ENCODE results near the gene ARSB.
A peak's percentile ranks its signal among the peaks of the same experiment; 100 is the strongest.
"Not testable (repeated sequence)": the region's sequence is repeated elsewhere in the genome, so short reads cannot be mapped to it uniquely, and the experiment has no call there.

The ARSB gene

DNA sequence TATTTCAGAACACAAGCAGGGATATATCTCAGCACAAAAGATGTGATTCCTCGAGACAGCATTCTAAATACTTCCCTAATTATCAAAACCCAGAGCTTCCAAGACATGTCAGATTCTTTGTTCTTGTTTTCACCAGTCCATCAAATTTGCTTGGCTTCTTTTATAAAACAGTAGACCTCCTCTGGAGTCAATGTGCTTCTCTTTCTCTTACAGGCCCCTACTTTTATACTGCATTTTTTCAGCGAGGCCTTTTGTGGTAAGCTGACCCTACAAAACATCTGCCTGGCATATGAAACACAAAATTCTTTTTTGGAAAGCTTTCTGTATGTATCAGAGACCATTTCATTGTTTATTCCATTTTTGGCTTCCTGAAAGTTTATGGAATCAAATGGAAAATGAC lies 81.8 kb downstream of the ARSB start:
- no peak for DNase-seq (ENCODE audit: low spot score)

DNA sequence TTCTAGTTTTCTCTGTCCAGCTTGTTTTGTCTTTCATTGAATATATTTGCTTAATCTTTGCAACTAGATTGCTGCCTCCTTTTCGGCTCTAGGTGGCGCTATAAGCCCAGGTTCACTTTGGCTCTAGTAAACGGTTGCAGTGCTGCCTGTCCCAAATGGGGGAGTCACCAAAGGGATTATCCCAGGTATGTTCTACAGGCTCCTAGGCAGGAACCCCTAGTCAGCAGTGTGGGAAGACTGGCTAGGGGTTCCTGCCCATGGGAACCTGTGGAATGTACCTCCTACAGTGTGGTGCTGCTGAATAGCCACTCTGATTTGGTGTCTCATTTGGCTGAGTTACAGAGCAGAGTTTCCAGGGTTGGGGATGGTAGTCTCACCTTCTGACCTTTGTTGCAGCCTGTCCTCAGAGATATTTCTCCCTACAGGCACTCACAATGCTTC lies 85.2 kb downstream of the ARSB start:
- DNase-seq (ENCODE audit: low spot score) = peak; percentile 67

DNA sequence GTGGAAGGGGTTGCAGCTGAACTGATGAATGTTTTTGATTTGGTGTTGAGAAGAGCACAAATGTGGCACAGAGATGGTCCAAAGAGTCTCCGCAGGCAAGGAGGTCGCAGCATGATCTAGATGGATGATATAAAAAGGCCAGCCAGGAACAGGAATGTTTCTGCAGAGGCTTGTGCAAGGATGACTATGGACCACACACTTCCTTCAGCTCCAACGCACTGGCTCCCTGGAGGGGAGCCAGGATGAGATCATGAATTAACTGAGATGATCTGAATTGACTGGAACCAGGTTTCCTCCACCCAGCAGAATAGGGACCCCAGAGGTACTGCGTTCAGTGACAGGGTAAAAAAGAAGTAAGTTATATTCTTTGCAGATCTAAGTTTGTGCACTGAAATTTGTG lies 89.0 kb downstream of the ARSB start:
- no peak for DNase-seq (ENCODE audit: low spot score)

DNA sequence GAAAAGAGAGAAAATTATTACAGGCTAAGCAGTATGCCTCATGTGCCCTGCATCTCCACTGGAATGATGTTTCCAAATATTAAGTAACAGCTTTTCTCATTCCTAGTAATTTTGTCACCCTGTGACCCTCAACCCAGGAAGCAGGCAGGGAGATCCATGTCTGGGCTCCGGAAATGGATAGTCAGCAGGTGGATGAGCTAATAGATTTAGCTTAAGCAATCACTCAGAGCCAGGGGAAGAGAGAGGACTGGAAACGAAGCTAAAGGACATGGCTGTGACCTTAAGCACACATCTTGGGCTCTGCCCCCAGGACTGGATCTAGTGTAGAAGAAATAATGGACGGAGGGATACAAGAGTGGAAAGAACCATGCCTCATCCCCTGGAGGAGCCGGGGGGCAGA lies 89.5 kb downstream of the ARSB start:
- no peak for DNase-seq (ENCODE audit: low spot score)

DNA sequence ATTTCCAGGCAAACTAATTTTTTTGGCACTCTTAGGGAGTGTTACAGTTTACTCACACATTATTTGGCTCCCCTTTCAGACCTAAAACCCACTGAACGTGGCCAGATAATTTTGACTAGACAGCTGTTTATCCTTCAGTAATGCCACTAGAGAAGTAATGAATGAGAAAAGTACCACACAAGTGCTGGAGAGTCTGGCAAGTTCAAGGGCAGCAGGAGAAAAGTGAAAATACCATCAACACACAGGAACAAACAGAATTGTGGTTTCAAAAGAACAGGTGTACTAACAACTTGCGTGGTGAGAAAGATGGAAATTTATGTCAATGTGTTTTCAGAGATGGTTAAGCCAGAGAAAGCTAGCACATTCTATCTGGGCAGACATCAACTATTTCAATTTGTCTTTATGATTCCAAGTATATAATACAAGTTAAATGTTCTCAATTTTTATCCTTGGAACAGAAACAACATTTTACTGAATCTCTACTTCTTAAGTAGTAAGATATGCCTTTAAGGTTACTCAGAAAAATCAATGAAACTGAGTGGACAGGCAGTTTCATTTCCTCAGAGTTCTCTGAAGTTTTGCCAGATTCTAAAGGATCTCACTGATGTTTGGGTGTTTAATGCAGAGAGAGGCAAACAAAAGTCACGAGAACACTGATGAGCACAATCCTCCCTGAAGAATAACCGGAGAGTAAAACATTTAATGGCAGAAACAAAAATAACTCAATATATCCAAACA lies 91.0 kb downstream of the ARSB start:
- no peak for DNase-seq (ENCODE audit: low spot score)

DNA sequence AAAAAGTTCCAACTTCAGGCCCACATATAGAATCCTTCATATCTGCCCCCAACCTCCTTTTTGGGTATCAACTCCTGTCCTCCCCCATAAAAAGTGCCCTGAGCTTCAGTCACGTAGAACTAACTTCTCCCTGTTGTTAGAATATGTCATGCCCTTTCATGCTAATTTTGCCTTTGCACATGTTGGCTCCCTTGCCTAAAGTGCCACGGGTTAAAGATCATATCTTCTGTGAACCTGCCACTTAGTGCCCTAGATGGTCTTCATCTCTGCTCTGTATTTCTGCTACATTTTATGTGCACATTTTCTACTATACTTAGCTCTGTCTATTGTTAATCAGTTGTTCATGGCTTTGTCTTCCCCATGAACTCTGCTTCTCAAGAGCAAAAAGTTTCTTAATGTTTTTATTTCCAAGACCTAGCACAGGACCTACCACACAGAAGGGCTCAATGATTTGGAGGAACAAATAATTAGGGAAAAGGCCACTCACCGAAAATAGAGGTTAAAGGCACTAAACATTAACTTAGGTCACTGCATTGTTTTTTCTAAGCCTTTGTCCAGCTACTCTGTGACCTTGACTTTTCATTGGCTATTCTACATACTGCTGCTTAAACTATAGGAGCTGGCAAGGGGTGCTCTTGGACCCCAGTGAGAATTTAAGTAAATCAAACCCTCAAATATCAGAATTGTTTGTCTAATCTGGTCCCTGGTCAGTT lies 94.3 kb downstream of the ARSB start:
- DNase-seq (ENCODE audit: low spot score) = no peak

DNA sequence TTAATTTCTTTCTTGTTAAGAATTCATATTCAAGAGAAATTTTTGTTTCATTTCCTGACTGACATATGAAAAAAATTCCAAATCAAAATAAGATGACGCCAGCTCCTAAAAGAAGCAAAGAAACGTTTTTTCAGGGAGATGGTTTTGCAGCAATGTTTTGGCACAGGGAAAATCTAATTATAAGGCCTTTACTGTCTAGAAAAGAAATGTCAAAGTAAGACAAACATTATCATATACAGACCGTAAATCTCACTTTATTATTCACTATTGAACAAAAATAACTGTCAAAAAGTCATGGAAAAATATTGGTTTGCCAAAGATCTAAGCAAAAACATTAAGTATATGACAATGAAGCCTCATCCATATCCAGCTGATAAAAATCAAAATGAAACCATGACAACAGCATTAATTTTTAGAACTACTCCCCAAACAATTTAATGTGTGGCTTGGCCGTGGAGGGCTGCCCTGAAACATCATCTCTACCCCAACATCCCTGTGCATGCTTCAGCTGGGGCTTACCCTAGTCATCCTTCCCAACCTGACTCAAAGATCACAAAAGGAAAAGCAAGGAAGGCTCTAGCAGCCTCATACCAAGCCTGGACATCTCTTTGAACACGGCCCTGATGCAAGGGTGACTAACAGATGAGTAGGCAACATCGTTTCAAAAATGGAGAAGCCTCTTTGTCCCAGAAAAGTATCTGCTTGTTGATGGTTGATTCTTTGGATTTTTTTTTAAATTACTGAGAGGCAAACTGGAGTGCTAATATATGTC lies 95.6 kb downstream of the ARSB start:
- DNase-seq (ENCODE audit: low spot score) = no peak

DNA sequence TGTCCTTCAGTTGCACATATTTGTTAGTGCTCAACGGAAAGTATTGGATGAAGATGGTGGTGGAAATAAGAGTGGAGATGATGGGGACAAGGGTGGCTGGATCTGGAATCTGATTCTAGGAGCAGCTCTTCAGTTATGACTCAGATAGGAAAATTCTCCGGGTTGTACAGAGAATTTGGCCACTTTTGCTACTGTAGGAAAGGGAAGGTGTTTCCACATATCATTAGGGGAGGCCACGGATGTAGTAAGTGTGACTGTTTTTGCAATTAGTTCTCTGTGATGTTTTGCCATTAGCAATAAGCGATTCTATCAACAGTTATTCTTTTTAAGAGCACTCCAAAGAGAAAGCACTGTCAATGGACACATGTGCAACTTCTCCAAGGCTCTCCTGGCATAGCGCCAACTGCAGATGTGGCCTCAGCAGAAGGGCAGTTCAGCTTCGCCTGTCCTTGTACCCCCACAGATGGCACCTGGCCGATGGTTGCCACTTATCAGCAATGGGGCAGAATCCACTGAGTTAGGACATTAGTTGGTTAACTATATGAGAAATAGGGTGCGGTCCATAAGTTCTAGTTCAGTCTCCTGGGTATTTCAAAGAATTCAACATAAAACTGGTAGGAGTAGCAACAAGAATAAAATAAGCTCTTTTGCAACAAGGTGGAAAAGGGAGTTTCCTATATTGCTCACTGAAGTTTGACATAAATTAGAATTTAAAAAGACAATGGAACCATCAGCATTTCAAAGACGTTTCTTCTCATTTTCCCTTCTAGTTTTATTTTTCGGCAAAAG lies 96.3 kb downstream of the ARSB start:
- peak; percentile 36 for DNase-seq (ENCODE audit: low spot score)

DNA sequence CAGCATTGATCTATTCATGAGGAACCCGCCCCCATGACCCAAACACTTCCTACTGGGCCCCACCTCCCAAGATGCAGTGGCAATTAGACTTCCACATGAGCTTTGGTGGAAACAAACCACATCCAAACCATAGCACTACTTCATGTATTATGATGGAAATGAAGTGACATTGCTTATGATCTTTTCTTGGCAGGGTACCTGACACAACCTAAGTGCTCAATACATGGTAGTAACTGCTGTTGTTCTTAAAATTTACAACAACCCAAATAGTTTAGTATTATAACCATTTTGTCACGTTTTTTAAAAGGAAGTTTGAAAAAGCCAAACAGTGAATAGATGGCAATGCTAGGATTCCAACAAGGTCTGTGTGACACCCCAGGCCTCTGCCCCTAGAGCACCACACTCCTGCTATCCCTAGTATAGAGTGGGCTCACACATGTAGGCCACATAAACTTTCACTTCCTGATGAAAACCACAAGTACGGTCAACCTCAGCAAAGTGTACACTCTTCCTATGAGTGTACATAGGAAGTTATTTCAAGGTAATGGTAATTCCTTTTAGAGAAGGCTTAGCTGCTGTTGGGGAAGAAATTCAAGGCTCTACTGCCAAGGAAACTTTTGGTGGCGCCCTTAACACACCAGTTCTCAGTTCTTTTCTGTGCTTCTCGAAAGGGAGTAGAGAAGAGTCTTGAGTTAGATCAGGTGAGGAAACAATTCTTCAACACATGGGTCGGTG lies 97.6 kb downstream of the ARSB start:
- DNase-seq (ENCODE audit: low spot score) = peak; percentile 47

DNA sequence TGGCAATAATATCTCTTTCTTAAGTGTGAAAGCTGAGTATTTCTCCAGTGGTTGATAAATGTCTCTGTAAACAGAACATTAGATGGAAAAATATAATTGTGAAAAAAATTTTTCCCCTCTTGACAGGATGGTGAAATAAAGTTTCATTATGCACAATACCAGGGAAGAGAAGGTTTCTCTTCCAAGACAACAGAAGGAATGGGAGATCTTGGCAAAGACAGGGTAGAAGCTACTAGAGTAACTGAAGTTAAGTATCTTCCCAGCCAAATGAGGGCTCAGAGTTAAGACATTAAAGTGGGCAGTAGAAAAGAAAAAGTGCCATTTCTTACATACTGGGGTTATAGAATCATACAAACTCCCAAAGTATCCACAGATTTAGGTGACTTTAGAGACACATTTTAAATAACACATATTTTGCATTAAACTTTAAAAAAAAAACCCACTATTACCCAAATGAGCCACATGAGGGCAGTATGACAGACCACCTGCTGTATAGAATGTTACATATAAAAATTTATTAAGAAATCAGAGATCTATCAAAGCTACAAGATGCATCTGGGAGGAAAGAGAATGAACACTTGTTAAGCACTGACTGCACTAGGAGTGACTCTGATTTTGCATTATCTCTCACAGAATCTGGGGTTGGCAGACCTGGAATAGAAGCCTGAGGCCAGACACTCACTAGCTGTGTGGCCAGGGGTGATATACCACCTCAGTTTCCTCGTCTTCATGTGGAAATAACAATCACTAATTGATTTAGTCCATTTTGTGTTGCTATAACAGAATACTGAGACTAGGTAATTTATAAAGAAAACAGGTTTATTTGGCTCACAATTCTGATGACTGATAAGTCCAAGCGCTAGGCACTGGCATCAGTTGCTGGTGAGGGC lies 98.5 kb downstream of the ARSB start:
- peak; percentile 48 for DNase-seq (ENCODE audit: low spot score)

DNA sequence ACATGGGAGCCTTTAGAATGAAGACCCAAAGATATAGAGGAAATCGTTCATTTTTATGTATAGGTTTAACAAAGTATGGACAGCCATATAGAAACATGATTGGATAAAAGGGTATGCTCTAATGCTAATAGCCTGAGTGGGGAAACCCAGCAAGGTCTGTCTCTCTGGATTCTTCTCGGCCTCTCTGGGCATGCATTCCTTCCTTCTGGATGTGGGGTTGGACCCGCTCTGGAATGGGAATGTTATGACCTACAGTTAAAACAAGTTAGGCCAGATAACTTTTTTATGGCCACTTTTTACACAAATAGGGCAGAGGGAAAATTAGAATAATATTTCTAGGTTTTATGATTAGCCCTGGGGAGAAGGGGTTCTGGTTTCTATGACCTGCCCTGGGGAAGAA lies 103.2 kb downstream of the ARSB start:
- no peak for DNase-seq (ENCODE audit: low spot score)

DNA sequence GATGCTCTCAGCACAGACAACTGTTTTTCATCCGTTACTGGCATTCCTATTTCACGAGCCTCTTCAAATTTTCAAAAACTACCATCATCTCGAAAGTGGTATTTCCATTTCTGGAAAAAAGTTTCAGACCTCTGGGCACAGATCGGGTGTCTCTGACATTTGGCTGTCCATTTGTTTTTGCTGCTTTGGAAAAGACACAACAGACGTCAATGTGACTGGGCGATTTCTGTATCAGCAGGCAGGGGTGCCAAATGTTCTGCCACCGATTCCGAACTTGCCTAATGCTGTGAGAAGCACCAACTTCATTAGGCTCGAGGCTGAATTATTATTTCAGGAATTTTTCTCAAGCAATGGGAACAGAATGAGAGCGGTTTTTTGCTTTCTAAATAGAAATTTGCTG lies 105.6 kb downstream of the ARSB start:
- no peak for DNase-seq (ENCODE audit: low spot score)

DNA sequence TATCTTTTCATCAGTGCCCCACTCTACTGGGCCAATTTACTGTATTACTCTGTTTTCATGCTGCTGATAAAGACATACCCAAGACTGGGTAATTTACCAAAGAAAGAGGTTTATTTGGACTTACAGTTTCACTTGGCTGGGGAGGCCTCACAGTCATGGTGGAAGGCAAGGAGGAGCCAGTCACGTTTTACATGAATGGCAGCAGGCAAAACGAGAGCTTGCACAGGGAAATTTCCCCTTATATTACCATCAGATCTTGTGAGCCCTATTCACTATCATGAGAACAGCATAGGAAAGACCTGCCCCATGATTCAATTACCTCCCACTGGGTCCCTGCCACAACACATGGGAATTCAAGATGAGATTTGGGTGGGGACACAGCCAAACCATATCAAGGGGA lies 119.0 kb downstream of the ARSB start:
- DNase-seq (ENCODE audit: low spot score) = not testable (repeated sequence)

DNA sequence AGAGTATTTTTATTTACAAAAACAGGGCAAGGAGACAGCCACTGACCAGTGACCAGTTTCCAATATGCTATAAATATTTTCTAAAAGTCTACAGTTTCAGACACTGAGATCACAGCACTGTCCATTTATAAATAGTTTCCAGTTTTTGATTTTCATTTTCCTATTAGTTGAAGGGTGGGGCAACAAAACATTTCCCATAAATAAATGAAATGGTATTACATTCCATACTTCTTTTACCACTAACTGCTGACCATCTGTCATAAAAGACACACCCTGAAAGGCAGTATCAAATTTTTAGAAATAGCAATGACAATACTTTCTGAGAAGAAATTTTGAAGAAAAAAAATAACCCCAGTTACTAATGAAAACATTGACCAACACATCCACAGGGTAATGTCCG lies 126.7 kb downstream of the ARSB start:
- no peak for DNase-seq (ENCODE audit: low spot score)

DNA sequence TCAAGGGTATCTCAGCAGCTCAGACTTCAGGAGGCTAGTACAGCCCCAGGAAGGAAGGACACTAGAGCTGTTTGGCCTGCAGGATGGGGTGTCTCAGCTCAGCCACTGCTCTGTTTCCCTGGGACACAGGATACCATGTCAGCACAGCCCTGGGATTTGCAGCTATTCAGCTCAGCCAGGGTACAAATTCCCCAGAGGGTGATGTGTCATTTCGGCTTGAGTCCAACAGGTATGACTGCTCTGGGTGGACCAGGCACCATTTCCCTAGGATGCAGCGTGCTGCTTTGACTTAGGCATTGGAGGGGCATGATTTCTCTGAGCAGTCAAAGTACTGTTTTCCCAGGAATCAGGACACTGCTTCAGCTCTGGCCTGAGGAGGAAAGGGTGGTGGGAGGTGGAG lies 130.1 kb downstream of the ARSB start:
- DNase-seq (ENCODE audit: low spot score) = no peak

DNA sequence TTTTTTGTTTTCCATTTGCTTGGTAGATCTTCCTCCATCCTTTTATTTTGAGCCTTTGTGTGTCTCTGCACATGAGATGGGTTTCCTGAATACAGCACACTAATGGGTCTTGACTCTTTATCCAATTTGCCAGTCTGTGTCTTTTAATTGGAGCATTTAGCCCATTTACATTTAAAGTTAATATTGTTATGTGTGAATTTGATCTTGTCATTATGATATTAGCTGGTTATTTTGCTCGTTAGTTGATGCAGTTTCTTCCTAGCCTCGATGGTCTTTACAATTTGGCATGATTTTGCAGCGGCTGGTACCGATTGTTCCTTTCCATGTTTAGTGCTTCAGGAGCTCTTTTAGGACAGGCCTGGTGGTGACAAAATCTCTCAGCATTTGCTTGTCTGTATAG lies 133.2 kb downstream of the ARSB start:
- not testable (repeated sequence) for DNase-seq (ENCODE audit: low spot score)

DNA sequence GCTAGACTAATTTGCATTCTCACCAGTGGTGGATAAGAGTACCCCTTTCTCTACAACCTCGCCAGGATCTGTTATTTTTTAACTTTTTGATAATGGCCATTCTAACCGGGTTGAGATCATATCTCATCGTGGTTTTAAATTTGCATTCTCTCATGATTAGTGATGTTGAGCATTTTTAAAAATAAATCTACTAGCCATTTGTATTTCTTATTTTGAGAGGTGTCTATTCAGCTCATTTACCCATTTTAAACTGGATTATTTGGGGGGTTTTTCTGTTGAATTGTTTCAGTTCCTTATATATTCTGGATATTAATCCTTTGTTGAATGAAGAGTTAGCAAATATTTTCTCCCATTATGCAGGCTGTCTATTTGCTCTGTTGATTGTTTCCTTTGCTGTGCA lies 139.6 kb downstream of the ARSB start:
- DNase-seq (ENCODE audit: low spot score) = no peak

DNA sequence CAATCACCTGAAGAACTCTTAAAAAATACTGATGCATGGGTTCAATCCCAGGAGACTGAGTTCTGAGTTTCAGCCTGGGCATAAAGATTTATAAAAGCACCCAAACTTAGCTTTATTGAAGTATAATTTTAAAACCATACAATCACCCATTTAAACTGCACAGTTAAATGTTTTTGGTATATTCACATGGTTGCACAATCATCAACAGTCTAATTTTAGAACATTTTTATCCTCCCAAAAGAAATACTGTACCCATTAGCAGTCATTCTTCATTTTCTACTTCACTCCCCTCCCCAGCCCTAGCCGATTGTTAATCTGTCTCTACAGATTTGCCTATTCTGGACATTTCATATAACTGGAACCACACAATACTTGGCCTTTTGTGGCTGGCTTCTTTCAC lies 141.7 kb downstream of the ARSB start:
- no peak for DNase-seq (ENCODE audit: low spot score)

DNA sequence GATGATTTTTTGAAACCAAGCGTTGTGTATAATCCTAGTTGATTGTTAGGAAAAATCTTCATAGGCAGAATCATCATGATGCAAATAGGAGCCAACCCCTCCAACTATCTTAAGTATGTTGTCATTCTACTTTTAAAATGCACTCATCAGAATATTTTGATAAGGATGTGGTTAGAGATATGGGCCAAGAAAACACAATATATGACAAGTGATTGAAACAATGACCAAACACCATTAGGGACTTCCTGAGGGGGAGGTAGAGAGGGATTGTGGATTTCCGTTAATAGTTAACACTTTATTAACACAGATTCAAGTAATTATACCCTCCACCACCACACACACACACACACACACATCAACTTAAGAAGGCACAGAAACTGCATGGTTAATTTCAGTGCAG lies 143.3 kb downstream of the ARSB start:
- no peak for DNase-seq (ENCODE audit: low spot score)

DNA sequence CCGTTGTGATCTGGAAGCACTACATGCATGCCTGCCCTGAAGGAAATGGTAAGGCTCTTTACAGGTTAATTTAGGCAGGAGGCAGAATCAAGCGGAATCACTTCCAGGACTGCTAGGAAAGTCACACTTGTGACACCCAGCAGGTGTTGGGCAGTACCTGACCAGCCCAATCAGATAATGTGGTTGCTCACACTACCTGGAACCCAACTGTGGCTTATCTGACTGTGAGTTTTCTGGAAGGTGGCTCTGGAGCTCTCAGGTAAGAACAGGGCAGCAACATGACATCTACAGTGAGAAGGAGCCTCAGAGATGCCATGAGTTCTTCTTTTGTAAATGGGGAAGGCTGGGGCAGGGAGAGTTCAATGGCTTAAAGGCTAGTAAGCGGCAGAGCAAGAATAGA lies 146.4 kb downstream of the ARSB start:
- no peak for DNase-seq (ENCODE audit: low spot score)

DNA sequence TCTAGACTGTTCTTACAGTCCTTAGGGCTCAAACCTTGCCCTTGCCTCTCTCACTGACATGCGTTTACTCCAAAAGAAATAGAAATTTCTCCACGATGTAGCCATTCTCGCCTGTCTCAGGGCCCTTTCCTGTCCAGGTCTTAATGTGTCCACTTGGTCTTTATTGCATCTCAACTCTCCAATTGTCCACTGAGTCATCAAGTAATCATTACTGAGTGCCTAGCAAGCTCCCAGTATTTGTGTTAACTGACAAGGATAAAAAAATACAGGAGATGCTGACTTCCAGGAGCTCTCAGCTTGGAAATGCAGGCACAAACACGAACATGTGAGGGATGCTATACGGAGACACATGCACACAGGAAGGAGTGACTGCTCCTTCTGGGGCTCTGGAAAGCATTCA lies 147.3 kb downstream of the ARSB start:
- DNase-seq (ENCODE audit: low spot score) = no peak

Data from NAMALWA (cell line).